Activated CD4-positive, alpha-beta T cell treated with anti-CD3 and anti-CD28 coated beads for 36 hours (primary cell): ENCODE data around the gene ULK3. TPM values are rescaled to one million over a fixed set of nuclear protein-coding genes. Genes with fewer than 3 reads are reported as not detected.

ENCODE experiments used
- ATAC-seq: fragments of 200-7000 bp; cut with Tn5 transposase; one replicate; pipeline ENCODE4 v1.10.0; 2021; ENCODE audit warnings: mild to moderate bottlenecking, moderate library complexity
- CTCF ChIA-PET: fragments of 350-600 bp; sonication (Branson Sonifier 250); formaldehyde crosslinking; loops from one replicate; lab custom pipeline; 2021; ENCODE audit warnings: antibody characterized with exemption; lab: Charles Lee
- POLR2A ChIA-PET: fragments of 350-600 bp; sonication (Branson Sonifier 250); formaldehyde crosslinking; loops from one replicate; lab custom pipeline; 2021; ENCODE audit warnings: antibody characterized with exemption, inconsistent platforms; lab: Charles Lee
- DNase-seq: peaks from one replicate; pipeline ENCODE4 v3.0.0-alpha.2; 2020
- H3K27ac Mint-ChIP-seq: one replicate; pipeline ENCODE4 v1.8.0; 2021; ENCODE audit warnings: mixed read lengths
- H3K27me3 Mint-ChIP-seq: one replicate; pipeline ENCODE4 v1.8.0; 2021; ENCODE audit warnings: mixed read lengths
- H3K36me3 Mint-ChIP-seq: one replicate; pipeline ENCODE4 v1.8.0; 2021; ENCODE audit warnings: low read depth, mixed read lengths
- H3K4me1 Mint-ChIP-seq: one replicate; pipeline ENCODE4 v1.8.0; 2021; ENCODE audit warnings: mixed read lengths
- H3K4me3 Mint-ChIP-seq: one replicate; pipeline ENCODE4 v1.8.0; 2021; ENCODE audit warnings: mild to moderate bottlenecking, moderate library complexity, mixed read lengths
- H3K9me3 Mint-ChIP-seq: one replicate; pipeline ENCODE4 v1.8.0; 2021; ENCODE audit warnings: low read depth, mixed read lengths
- intact Hi-C, 2 experiments: fragments of 100-400 bp; cut with DNase I in 1 of 2; cut with micrococcal nuclease in 1 of 2; formaldehyde crosslinking; loops; one replicate each; pipeline versions ENCODE4 v1.14.2 to v1.15.1; 2022 to 2024; cut with DNase I, micrococcal nuclease
- total RNA-seq, 2 experiments: library from RNA; stranded (reverse); gene quantifications; one replicate each; pipeline ENCODE4 v1.2.3, GENCODE V29; 2021

ULK3 gene
- total RNA-seq, 2 experiments from 2014 or later = 40.3 to 45.2 TPM

GRCh38 chr15:74799856-74800558, 42.9 kb downstream of the ULK3 start:
- CTCF ChIA-PET = interaction anchor here (0.6 to 6.1 kb wide), 20 partner anchors 10 to 178 kb away, joined by 3 to 93 read pairs (median 4); partner anchors contain the start of genes CSK, LMAN1L and ULK3
- peaks cover 44% of the 10 kb centered on the region for H3K4me1 Mint-ChIP-seq
- H3K4me3 Mint-ChIP-seq = no peak overlapping the region
- peaks cover 63% of the 10 kb centered on the region for H3K36me3 Mint-ChIP-seq
- H3K9me3 Mint-ChIP-seq = no peaks in the 10 kb centered on the region
- ATAC-seq = peak; percentile 87
- no peaks in the 10 kb centered on the region for H3K27me3 Mint-ChIP-seq
- intact Hi-C loops = loop anchor here (1.0 to 5.0 kb wide), 4 partner anchors 17 to 42 kb away; partner anchors contain the start of genes CSK (in 1 of the 2) and ULK3 (in 1 of the 2)
- DNase-seq = peak; percentile 93
- POLR2A ChIA-PET = interaction anchor here (1.0 to 1.9 kb wide), 4 partner anchors 10 to 29 kb away, joined by 3 to 5 read pairs (median 4); no protein-coding TSS in a partner anchor
- peak overlapping the region; percentile 80 for H3K27ac Mint-ChIP-seq

GRCh38 chr15:74799255-74799855, 43.6 kb downstream of the ULK3 start:
- peak; percentile 8 for ATAC-seq
- POLR2A ChIA-PET = interaction anchor here (1.0 to 1.9 kb wide), 4 partner anchors 9 to 28 kb away, joined by 3 to 5 read pairs (median 4); no protein-coding TSS in a partner anchor
- H3K4me1 Mint-ChIP-seq = peaks cover 51% of the 10 kb centered on the region

DNA sequence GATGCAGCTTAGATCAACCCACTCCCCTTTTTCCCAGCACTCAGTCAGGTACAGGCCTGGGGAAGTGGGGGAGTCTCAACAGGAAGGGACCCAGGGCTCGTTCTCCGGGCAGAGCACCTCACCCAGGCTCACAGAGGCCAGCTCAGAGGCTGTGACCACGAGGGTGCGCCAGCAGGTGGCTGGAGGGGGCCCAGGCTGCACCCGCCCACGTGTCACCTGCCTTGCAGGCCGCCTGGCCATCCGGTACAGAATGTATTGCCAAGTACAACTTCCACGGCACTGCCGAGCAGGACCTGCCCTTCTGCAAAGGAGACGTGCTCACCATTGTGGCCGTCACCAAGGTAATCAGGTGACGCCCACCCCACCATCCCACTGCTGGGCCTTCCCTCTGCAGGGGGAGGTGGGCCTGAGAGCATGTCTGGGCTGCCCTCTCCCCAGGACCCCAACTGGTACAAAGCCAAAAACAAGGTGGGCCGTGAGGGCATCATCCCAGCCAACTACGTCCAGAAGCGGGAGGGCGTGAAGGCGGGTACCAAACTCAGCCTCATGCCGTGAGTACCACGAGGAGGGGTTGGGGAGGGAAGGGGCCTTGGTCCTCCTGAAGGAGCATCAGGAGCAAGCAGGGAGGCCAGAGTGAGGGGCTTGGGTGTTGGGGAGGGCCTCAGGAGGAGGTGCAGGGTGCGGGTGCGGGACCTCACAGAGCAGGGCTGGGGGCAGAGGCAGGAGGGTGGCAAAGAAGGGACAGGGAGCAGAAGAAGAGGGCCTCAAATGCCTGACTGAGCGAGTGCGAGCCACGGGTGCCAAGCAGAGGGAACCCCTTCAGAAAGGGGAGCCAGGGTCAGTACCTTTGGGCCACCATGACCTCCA, 44.3 kb downstream of the ULK3 start:
- intact Hi-C loops = no loop called here

More at GRCh38 chr15:74799255-74799855, 43.6 kb downstream of the ULK3 start:
- CTCF ChIA-PET = interaction anchor here (0.5 to 6.1 kb wide), 21 partner anchors 9 to 188 kb away, joined by 3 to 93 read pairs (median 4); partner anchors contain the start of genes CSK, LMAN1L and ULK3
- H3K4me3 Mint-ChIP-seq = no peak overlapping the region
- peak overlapping the region; percentile 80 for H3K27ac Mint-ChIP-seq
- intact Hi-C loops = no loop called here
- H3K9me3 Mint-ChIP-seq = no peaks in the 10 kb centered on the region
- DNase-seq = peak; percentile 68
- H3K36me3 Mint-ChIP-seq = peaks cover 63% of the 10 kb centered on the region
- no peaks in the 10 kb centered on the region for H3K27me3 Mint-ChIP-seq

DNA sequence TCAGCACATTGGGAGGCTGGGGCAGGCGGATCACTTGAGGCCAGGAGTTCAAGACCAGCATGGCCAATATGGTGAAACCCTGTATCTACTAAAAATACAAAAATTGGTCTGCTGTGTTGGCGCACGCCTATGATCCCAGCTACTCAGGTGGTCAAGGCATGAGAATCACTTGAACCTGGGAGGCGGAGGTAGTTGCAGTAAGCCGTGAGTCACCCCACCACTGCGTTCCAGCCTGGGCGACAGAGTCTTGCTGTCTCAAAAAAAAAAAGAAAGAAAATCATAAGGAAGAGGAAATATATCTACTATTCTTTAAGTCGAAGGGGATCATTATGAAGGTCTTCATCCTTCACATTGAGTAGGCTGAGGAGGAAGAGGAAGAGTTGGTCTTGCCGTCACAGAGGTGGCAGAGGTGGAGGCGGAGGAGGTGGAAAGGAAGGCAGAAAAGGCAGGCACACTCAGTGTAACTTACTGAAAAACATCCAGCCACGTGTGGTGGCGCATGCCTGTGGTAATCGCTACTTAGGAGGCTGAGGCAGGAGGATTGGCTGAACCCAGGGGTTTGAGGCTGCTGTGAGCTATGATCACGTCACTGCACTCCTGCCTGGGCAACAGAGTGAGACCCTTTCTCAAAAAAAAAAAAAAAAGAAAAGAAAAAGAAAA, 46.9 kb downstream of the ULK3 start:
- POLR2A ChIA-PET = no interaction called here
- DNase-seq (peak; percentile 79), ATAC-seq (peak; percentile 38)
- H3K9me3 Mint-ChIP-seq = no peaks in the 10 kb centered on the region
- peaks cover 81% of the 10 kb centered on the region for H3K4me1 Mint-ChIP-seq
- peak overlapping the region; percentile 36 for H3K4me3 Mint-ChIP-seq
- intact Hi-C loops = loop anchor here (1.0 kb wide), 1 partner anchor 8 kb away; no protein-coding TSS in a partner anchor
- peak overlapping the region; percentile 92 for H3K27ac Mint-ChIP-seq
- peaks cover 55% of the 10 kb centered on the region for H3K36me3 Mint-ChIP-seq
- no peaks in the 10 kb centered on the region for H3K27me3 Mint-ChIP-seq
- CTCF ChIA-PET = interaction anchor here (0.6 to 22.1 kb wide), 6 partner anchors 9 to 404 kb away, joined by 3 to 743 read pairs (median 4); partner anchors contain the start of genes CSK and ULK3

More for the DNA sequence above, 44.3 kb downstream of the ULK3 start:
- Mint-ChIP-seq H3K36me3 (peaks cover 57% of the 10 kb centered on the region), H3K27ac (peak overlapping the region; percentile 80), H3K4me1 (peaks cover 56% of the 10 kb centered on the region), H3K27me3 (no peaks in the 10 kb centered on the region), H3K4me3 (no peak overlapping the region), H3K9me3 (no peaks in the 10 kb centered on the region)
- ATAC-seq = no peak
- POLR2A ChIA-PET = interaction anchor here (1.0 to 1.9 kb wide), 3 partner anchors 19 to 28 kb away, joined by 3 to 5 read pairs (median 5); no protein-coding TSS in a partner anchor
- CTCF ChIA-PET = interaction anchor here (0.5 to 22.1 kb wide), 20 partner anchors 9 to 225 kb away, joined by 3 to 743 read pairs (median 6); partner anchors contain the start of genes CSK and PPCDC
- no peak for DNase-seq

- ATAC-seq (peak; percentile 7), DNase-seq (peak; percentile 49)
- H3K27me3 Mint-ChIP-seq = no peaks in the 10 kb centered on the region
- H3K4me3 Mint-ChIP-seq = peak overlapping the region; percentile 16
- intact Hi-C loops = no loop called here
- POLR2A ChIA-PET = interaction anchor here (1.6 to 3.2 kb wide), 3 partner anchors 11 to 17 kb away, joined by 6 to 26 read pairs (median 20); partner anchors contain the start of gene CSK
- H3K9me3 Mint-ChIP-seq = no peaks in the 10 kb centered on the region
- H3K36me3 Mint-ChIP-seq = peaks cover 53% of the 10 kb centered on the region
- H3K27ac Mint-ChIP-seq = peak overlapping the region; percentile 92
- H3K4me1 Mint-ChIP-seq = peaks cover 88% of the 10 kb centered on the region
- CTCF ChIA-PET = interaction anchor here (0.5 to 22.1 kb wide), 7 partner anchors 8 to 167 kb away, joined by 3 to 743 read pairs (median 3); partner anchors contain the start of genes CSK and ULK3
These were observed 48.0 kb downstream of the ULK3 start for GRCh38 chr15:74794970-74795349.

- POLR2A ChIA-PET = interaction anchor here (0.8 to 3.2 kb wide), 4 partner anchors 11 to 112 kb away, joined by 3 to 26 read pairs (median 13); partner anchors contain the start of gene CSK
- CTCF ChIA-PET = interaction anchor here (0.5 to 22.1 kb wide), 15 partner anchors 14 to 254 kb away, joined by 3 to 743 read pairs (median 3); partner anchors contain the start of gene CSK
- Mint-ChIP-seq H3K9me3 (no peaks in the 10 kb centered on the region), H3K27ac (peak overlapping the region; percentile 92), H3K27me3 (no peaks in the 10 kb centered on the region), H3K36me3 (peaks cover 53% of the 10 kb centered on the region), H3K4me3 (peak overlapping the region; percentile 16), H3K4me1 (peaks cover 88% of the 10 kb centered on the region)
- peak; percentile 49 for DNase-seq
- intact Hi-C loops = no loop called here
- ATAC-seq = peak; percentile 51
These were observed 48.5 kb downstream of the ULK3 start for GRCh38 chr15:74794248-74794969.

- Mint-ChIP-seq H3K9me3 (no peaks in the 10 kb centered on the region), H3K36me3 (peaks cover 54% of the 10 kb centered on the region), H3K27me3 (no peaks in the 10 kb centered on the region), H3K4me3 (no peak overlapping the region), H3K4me1 (peaks cover 86% of the 10 kb centered on the region), H3K27ac (peak overlapping the region; percentile 88)
- POLR2A ChIA-PET = interaction anchor here (0.6 to 3.2 kb wide), 6 partner anchors 10 to 113 kb away, joined by 3 to 26 read pairs (median 6); partner anchors contain the start of gene CSK
- CTCF ChIA-PET = interaction anchor here (0.5 to 22.1 kb wide), 24 partner anchors 12 to 419 kb away, joined by 3 to 743 read pairs (median 4); partner anchors contain the start of genes CSK and LMAN1L
- intact Hi-C loops = loop anchor here in 1 of 2 experiments (1.0 kb wide), 1 partner anchor 22 kb away; no protein-coding TSS in a partner anchor
- peak; percentile 86 for DNase-seq
- ATAC-seq = peak; percentile 24
These were observed 49.6 kb downstream of the ULK3 start for GRCh38 chr15:74793135-74794028.

DNA sequence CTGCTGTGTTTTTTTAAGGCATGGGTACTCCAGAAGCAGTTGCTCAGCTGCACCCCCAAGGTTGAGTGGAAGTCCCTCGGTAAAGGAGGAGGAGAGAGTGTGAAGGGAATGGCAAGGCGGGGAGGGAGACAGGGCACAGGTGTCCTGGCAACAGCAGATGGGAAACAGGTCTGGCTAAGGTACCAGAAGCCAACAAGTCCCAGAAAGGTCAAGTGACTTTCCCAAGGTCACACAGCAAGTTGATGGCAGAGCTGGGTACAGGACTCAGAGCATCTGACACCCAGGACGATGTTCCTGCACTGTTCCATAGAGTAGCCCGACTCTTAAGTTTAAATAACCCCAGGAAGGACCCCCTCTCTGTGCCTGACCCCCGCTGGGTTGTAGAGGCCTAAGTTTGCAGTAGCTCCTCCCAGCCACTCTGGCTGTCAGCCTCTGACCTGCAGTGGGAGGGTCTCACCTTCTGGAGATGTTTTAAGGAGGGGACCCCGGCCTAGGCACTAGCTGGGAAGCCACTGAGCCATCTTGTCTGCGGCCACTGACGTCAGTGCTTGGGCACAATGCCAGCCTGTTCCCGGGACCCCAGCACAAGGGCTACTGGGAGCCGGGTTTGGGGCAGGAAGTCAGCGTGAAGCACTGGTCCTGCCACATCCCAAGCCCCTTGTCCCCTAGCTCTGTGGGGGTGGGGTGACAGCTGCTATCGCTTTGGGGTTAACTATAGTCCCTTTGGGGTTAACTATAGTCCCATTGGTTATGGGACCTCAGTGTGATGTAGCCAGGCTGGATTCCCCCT, 50.5 kb downstream of the ULK3 start:
- Mint-ChIP-seq H3K4me1 (peaks cover 87% of the 10 kb centered on the region), H3K36me3 (peaks cover 58% of the 10 kb centered on the region), H3K27ac (peak overlapping the region; percentile 88), H3K27me3 (no peaks in the 10 kb centered on the region), H3K9me3 (no peaks in the 10 kb centered on the region), H3K4me3 (peak overlapping the region; percentile 89)
- ChIA-PET CTCF (interaction anchor here (0.6 to 22.1 kb wide), 11 partner anchors 13 to 745 kb away, joined by 3 to 743 read pairs (median 4); partner anchors contain the start of genes CSK and LMAN1L), POLR2A (interaction anchor here (0.6 to 3.2 kb wide), 4 partner anchors 9 to 91 kb away, joined by 5 to 26 read pairs (median 12); partner anchors contain the start of gene CSK)
- no peak for DNase-seq
- no peak for ATAC-seq
- intact Hi-C loops = loop anchor here in 1 of 2 experiments (1.0 kb wide), 1 partner anchor 21 kb away; no protein-coding TSS in a partner anchor
